Measurements from ENCODE around the gene TRMT61B. TPM values are rescaled to one million over a fixed set of nuclear protein-coding genes. Genes with fewer than 3 reads are reported as not detected.

Gene TRMT61B
- total RNA-seq, result 10 to 100 TPM; 18.9 to 20.6 TPM

GRCh38 chr2:28870146-28870891 lies at the start of gene TRMT61B:
TSS of gene TRMT61B (minus strand) at chr2:28870309. CDS start at chr2:28870277, 32 bp downstream.
- peaks cover 27% of the 10 kb centered on the region for H3K4me1 Mint-ChIP-seq
- peaks cover 5% of the 10 kb centered on the region for H3K27me3 Mint-ChIP-seq
- peak within 1 kb of the TSS; percentile 97 for H3K27ac Mint-ChIP-seq
- H3K36me3 Mint-ChIP-seq, result peaks cover 14% of the 10 kb centered on the region
- peak within 1 kb of the TSS; percentile 95 for H3K4me3 Mint-ChIP-seq
- DNase-seq, result peak; percentile 96
- H3K9me3 Mint-ChIP-seq, result no peaks in the 10 kb centered on the region

- H3K4me1 Mint-ChIP-seq, result no peaks in the 10 kb centered on the region
- H3K27me3 Mint-ChIP-seq, result no peaks in the 10 kb centered on the region
- no peak overlapping the region for H3K27ac Mint-ChIP-seq
- no peak overlapping the region for H3K4me3 Mint-ChIP-seq
- peaks cover 28% of the 10 kb centered on the region for H3K36me3 Mint-ChIP-seq
- no peaks in the 10 kb centered on the region for H3K9me3 Mint-ChIP-seq
- DNase-seq, result no peak
Observed at GRCh38 chr2:28915939-28916338, 45.8 kb upstream of the TRMT61B start.

- Mint-ChIP-seq H3K27me3 (no peaks in the 10 kb centered on the region), H3K4me3 (no peak overlapping the region), H3K36me3 (peaks cover 41% of the 10 kb centered on the region), H3K9me3 (no peaks in the 10 kb centered on the region), H3K4me1 (peaks cover 14% of the 10 kb centered on the region), H3K27ac (no peak overlapping the region)
- DNase-seq, result no peak
Observed at GRCh38 chr2:28909655-28910353, 39.7 kb upstream of the TRMT61B start.

- Mint-ChIP-seq H3K4me1 (peaks cover 27% of the 10 kb centered on the region), H3K27ac (no peak overlapping the region), H3K9me3 (no peaks in the 10 kb centered on the region), H3K4me3 (no peak overlapping the region), H3K27me3 (no peaks in the 10 kb centered on the region), H3K36me3 (peaks cover 43% of the 10 kb centered on the region)
- DNase-seq, result no peak
Observed at GRCh38 chr2:28908172-28908571, 38.1 kb upstream of the TRMT61B start.

DNA sequence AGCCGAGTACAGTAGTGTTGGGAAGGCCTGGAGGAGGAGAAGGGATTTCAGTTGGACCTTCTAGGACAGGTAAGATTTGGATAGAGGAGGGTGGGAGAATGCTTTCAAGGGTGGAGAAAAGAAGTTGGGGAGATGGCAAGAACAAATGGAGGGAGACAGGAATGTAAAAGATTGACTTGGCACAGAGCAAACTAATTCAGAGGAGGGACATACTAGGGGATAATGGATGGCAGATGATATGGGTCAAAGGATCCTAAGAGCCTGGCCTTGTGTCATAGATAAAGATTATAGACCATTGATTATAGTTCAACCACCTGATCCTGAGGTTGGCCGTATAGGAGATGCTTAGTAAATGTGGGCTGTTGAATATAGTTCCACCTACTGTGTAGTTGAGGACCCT lies 36.7 kb upstream of the TRMT61B start:
- Mint-ChIP-seq H3K27me3 (no peaks in the 10 kb centered on the region), H3K27ac (peak overlapping the region; percentile 15), H3K36me3 (peaks cover 41% of the 10 kb centered on the region), H3K4me3 (no peak overlapping the region), H3K4me1 (peaks cover 32% of the 10 kb centered on the region), H3K9me3 (no peaks in the 10 kb centered on the region)
- DNase-seq, result no peak

GRCh38 chr2:28906376-28906775 lies 36.3 kb upstream of the TRMT61B start:
- Mint-ChIP-seq H3K27ac (peak overlapping the region; percentile 15), H3K27me3 (no peaks in the 10 kb centered on the region), H3K9me3 (no peaks in the 10 kb centered on the region), H3K4me3 (no peak overlapping the region), H3K36me3 (peaks cover 43% of the 10 kb centered on the region), H3K4me1 (peaks cover 34% of the 10 kb centered on the region)
- DNase-seq, result no peak

DNA sequence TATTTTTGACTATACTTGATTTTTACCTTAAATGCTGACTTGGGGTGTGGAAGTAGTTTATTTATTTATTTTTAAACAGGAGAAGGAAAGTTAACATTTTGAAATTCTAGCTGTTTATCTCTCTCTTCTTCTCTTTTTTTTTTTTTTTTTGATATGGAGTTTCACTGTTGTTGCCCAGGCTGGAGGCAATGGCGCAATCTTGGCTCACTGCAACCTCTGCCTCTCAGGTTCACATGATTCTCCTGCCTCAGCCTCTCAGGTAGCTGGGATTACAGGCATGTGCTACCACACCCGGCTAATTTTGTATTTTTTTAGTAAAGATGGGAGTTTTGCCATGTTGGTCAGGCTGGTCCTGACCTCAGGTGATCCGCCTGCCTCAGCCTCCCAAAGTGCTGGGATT lies 35.4 kb upstream of the TRMT61B start:
- H3K4me3 Mint-ChIP-seq, result no peak overlapping the region
- peaks cover 43% of the 10 kb centered on the region for H3K4me1 Mint-ChIP-seq
- no peaks in the 10 kb centered on the region for H3K27me3 Mint-ChIP-seq
- DNase-seq, result no peak
- no peaks in the 10 kb centered on the region for H3K9me3 Mint-ChIP-seq
- H3K27ac Mint-ChIP-seq, result peak overlapping the region; percentile 14
- H3K36me3 Mint-ChIP-seq, result peaks cover 50% of the 10 kb centered on the region

- Mint-ChIP-seq H3K36me3 (peaks cover 48% of the 10 kb centered on the region), H3K27me3 (no peaks in the 10 kb centered on the region)
Observed at GRCh38 chr2:28904802-28905457, 34.8 kb upstream of the TRMT61B start.

DNA sequence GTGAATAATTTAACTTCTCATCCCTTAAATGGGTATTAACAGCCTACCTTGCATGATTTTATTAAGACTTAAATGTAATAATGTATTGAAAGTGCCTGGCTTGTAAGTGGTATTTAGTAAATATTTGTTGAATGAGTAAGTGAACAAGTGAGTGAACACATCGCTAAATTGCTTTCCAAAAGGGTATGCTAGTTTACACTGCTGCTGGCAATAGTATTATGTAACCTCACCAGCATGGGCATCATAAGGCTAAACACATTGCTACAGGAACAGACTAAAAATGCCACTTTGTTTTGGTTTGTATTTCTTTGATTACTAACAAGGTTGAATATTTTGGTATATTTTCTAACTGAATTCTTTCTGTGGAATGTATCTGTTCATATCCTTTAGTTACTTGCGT lies 34.2 kb upstream of the TRMT61B start:
- Mint-ChIP-seq H3K27ac (no peak overlapping the region), H3K4me3 (no peak overlapping the region), H3K27me3 (no peaks in the 10 kb centered on the region), H3K9me3 (no peaks in the 10 kb centered on the region), H3K36me3 (peaks cover 46% of the 10 kb centered on the region), H3K4me1 (peaks cover 52% of the 10 kb centered on the region)
- no peak for DNase-seq

More at GRCh38 chr2:28904802-28905457, 34.8 kb upstream of the TRMT61B start:
- Mint-ChIP-seq H3K27ac (peak overlapping the region; percentile 14), H3K9me3 (no peaks in the 10 kb centered on the region), H3K4me3 (no peak overlapping the region), H3K4me1 (peaks cover 48% of the 10 kb centered on the region)
- no peak for DNase-seq

DNA sequence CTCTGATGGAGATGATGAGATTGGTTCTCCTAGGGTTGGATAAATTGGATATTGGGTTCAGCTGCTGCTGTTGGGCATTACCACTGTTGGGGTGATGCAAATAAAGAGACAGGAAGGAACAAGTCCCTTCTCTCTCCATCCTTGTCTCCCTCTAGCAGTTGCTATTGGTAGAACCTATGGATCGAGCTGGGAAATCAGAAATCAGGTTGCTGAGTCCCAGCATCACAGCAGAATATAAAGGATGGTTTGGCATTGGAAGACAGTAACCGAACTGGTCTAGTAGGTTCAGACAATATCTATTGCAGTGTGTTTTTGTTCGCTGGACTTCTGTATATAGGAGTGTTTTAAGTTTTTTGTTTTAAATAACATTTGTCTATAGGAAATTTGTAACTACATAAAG lies 32.5 kb upstream of the TRMT61B start:
- no peak for DNase-seq
- H3K27ac Mint-ChIP-seq, result no peak overlapping the region
- peaks cover 64% of the 10 kb centered on the region for H3K4me1 Mint-ChIP-seq
- H3K27me3 Mint-ChIP-seq, result no peaks in the 10 kb centered on the region
- no peak overlapping the region for H3K4me3 Mint-ChIP-seq
- H3K36me3 Mint-ChIP-seq, result peaks cover 47% of the 10 kb centered on the region
- no peaks in the 10 kb centered on the region for H3K9me3 Mint-ChIP-seq

DNA sequence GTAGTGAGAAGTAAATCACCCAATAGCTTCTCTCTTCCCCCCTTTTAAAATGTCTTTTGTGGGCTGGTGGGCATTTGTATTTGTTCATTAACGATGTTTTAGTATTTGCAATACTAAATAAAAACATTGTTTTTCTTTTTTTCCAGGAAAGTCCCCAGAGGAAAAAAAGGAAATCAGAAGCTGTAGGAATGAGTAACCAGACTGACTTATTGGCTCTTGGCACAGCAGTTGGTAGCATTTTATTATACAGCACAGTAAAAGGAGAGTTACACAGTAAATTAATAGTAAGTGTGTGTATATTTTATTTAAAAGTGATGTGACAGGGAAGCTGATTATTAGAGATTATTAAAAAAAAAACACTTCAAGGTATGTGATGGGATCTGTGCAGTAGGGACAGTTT lies 31.7 kb upstream of the TRMT61B start:
- Mint-ChIP-seq H3K36me3 (peaks cover 45% of the 10 kb centered on the region), H3K9me3 (no peaks in the 10 kb centered on the region), H3K4me1 (peaks cover 68% of the 10 kb centered on the region), H3K27ac (no peak overlapping the region), H3K27me3 (no peaks in the 10 kb centered on the region), H3K4me3 (no peak overlapping the region)
- no peak for DNase-seq

DNA sequence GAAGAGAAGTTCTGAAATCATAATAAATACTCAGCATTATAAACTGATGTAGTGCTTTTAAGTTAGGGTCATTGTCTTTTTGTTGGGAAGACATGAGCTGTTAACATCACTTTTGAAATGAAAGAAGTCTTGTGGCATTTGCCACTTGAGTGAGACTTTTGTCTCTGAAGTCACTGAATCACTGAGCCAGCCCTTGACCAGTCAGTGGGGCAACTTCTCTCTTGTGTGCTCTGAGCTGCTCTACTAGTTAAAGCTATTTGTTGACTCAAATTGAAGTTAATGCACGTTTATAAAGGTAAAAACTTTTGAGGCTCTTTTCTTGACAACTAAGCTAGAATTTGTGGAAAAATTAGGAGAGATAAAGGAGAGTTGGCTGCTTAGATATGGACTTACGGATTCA lies 31.1 kb upstream of the TRMT61B start:
- H3K27me3 Mint-ChIP-seq, result no peaks in the 10 kb centered on the region
- H3K9me3 Mint-ChIP-seq, result no peaks in the 10 kb centered on the region
- H3K4me3 Mint-ChIP-seq, result peak overlapping the region; percentile 2
- H3K27ac Mint-ChIP-seq, result peak overlapping the region; percentile 2
- DNase-seq, result no peak
- peaks cover 68% of the 10 kb centered on the region for H3K4me1 Mint-ChIP-seq
- H3K36me3 Mint-ChIP-seq, result peaks cover 47% of the 10 kb centered on the region

GRCh38 chr2:28898048-28898447 lies 27.9 kb upstream of the TRMT61B start:
- Mint-ChIP-seq H3K36me3 (peaks cover 47% of the 10 kb centered on the region), H3K4me1 (peaks cover 50% of the 10 kb centered on the region), H3K27ac (peak overlapping the region; percentile 62)

DNA sequence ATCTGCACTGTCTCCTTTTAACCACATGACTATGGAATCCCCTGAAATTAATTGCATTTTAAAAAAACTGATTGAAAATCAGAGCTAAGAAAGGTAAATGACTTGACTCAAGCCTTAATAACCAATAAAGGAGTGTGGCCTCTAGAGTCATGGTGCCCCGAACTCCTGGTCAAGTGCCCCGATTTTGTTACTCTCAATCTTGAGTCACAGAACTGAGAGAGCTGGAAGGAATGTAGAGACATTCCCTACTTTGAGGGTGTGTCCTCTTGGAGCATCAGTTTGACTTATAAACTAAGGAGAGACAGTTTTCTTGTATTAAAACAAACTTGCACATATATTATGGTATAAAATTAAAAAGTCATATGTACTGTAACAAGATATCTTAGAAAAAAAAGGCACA lies 26.8 kb upstream of the TRMT61B start:
- Mint-ChIP-seq H3K4me3 (peak overlapping the region; percentile 98), H3K27ac (peak overlapping the region; percentile 97), H3K4me1 (peaks cover 45% of the 10 kb centered on the region), H3K27me3 (no peaks in the 10 kb centered on the region), H3K9me3 (no peaks in the 10 kb centered on the region), H3K36me3 (peaks cover 42% of the 10 kb centered on the region)
- no peak for DNase-seq

More at GRCh38 chr2:28898048-28898447, 27.9 kb upstream of the TRMT61B start:
- no peaks in the 10 kb centered on the region for H3K9me3 Mint-ChIP-seq
- H3K4me3 Mint-ChIP-seq, result peak overlapping the region; percentile 98
- DNase-seq, result no peak
- no peaks in the 10 kb centered on the region for H3K27me3 Mint-ChIP-seq

DNA sequence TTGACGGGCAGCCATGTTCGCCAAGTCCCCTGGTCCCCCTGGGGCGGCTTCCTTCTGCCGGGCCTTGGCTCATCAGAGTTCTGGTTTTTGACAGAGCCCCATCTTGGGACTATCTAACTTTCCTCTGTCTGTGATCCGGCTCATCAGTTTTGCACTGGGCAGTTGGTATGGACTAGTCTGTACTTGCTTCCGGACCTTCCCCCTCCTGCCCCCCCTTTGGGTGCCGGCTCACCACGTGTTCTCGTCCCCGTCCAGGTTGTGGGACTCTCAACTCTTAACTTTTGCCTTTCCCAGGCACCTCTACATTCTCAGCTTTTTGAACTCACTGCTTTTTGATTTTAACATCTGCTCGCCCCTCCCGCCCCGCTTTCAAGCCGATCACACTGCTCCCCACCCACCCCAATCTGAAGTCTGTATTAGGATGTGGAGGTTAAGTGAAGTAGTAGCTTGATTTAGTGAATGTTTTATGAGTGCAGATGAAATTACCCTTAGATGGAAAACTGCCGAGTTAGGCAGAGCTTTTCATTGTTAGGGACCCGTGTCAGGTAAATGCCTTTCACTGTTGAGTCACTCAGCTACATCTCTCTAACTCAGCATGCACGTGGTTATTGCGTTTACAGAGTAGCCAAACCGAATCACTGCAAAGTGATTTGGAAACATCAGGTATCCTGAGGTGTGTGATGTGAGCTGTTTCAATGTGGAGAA lies 25.2 kb upstream of the TRMT61B start:
- Mint-ChIP-seq H3K9me3 (no peaks in the 10 kb centered on the region), H3K27me3 (no peaks in the 10 kb centered on the region), H3K36me3 (peaks cover 30% of the 10 kb centered on the region), H3K27ac (peak overlapping the region; percentile 97), H3K4me1 (peaks cover 33% of the 10 kb centered on the region), H3K4me3 (peak overlapping the region; percentile 98)
- DNase-seq, result peak; percentile 44
